Endometrium (tissue), 2 donors: ENCODE measurements around the gene CASP1.
"Not testable (repeated sequence)": the region's sequence is repeated elsewhere in the genome, so short reads cannot be mapped to it uniquely, and the experiment has no call there.

Experiments
- FAIRE-seq: peaks from 2 replicates; lab custom pipeline; 2012; peaks lifted over from hg19 to GRCh38; lab: Jason Lieb, UNC
- donor health status: control.
- donor health status: control.

The CASP1 gene

GRCh38 chr11:105034813-105035620, at the start of gene CASP1:
TSS of gene CASP1 (minus strand) at chr11:105035144. CDS start at chr11:105035113, 31 bp downstream.
- FAIRE-seq = no peak

- no peak for FAIRE-seq
These were observed 46.6 kb upstream of the CASP1 start for GRCh38 chr11:105081412-105082150.

GRCh38 chr11:105080171-105080906, 45.4 kb upstream of the CASP1 start:
- not testable (repeated sequence) for FAIRE-seq

GRCh38 chr11:105078283-105078682, 43.3 kb upstream of the CASP1 start:
- no peak for FAIRE-seq

- not testable (repeated sequence) for FAIRE-seq
These were observed 42.3 kb upstream of the CASP1 start for GRCh38 chr11:105077141-105077790.

GRCh38 chr11:105074166-105074530, 39.2 kb upstream of the CASP1 start:
- no peak for FAIRE-seq

- FAIRE-seq = no peak
These were observed 38.7 kb upstream of the CASP1 start for GRCh38 chr11:105073456-105074165.

GRCh38 chr11:105072080-105072479, 37.1 kb upstream of the CASP1 start:
- FAIRE-seq = not testable (repeated sequence)

- FAIRE-seq = no peak
These were observed 36.3 kb upstream of the CASP1 start for GRCh38 chr11:105071089-105071732.

GRCh38 chr11:105070306-105070705, 35.4 kb upstream of the CASP1 start:
- no peak for FAIRE-seq

GRCh38 chr11:105069749-105070148, 34.8 kb upstream of the CASP1 start:
- FAIRE-seq = not testable (repeated sequence)

GRCh38 chr11:105063245-105063941, 28.4 kb upstream of the CASP1 start:
- not testable (repeated sequence) for FAIRE-seq

- no peak for FAIRE-seq
These were observed 22.5 kb upstream of the CASP1 start for GRCh38 chr11:105057432-105057831.

- FAIRE-seq = no peak
These were observed 21.5 kb upstream of the CASP1 start for GRCh38 chr11:105056446-105056845.

GRCh38 chr11:105054723-105055493, 20.0 kb upstream of the CASP1 start:
- no peak for FAIRE-seq

GRCh38 chr11:105052487-105052886, 17.5 kb upstream of the CASP1 start:
- no peak for FAIRE-seq

GRCh38 chr11:105051559-105051958, 16.6 kb upstream of the CASP1 start:
- FAIRE-seq = no peak

- FAIRE-seq = no peak
These were observed 14.5 kb upstream of the CASP1 start for GRCh38 chr11:105049481-105049880.

GRCh38 chr11:105046898-105047579, 12.1 kb upstream of the CASP1 start:
- peak; percentile 97 for FAIRE-seq
